Kidney tubule cell (primary cell): ENCODE results near the gene PROM1.

Source experiments
- DNase-seq: peaks from one replicate; pipeline ENCODE4 v3.0.0-alpha.2; 2018; ENCODE audit warnings: low spot score

The PROM1 gene

DNA sequence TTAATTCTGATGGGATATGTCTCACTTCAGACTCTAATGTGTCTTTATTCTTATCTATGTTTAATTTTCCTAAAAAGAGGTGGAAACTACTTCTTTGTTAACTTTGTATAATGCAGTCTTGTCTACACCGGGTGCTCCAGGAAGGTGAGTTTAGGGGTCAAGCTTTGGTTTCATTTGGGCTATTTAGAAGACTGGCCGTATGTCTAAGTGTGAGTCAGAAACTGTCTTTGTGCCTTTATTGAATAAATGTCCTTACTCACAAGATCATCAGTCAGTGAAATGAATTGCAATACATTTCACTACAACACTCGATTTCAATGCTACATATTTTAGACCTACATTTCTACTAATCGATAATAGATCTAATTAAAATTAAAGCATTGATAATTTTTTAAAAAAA, 56.2 kb downstream of the PROM1 start:
- DNase-seq = peak; percentile 39

DNA sequence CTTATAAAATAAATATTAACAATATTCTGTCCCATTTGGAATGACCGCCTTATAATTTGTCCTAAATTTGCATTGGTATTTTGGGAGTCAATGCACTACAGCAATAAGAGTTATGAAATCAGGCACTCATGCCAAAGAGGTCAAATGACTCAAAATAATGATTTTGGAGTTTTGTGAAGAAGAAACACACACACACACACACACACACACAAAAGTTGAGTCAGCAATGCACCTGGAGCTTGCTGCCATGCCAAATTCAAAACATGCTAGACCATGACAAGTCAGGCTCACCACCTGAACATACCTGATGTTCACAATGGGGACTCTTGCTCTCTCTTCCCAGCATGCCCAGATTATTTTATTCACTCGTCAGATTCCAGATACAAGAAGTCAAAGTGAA, 56.7 kb downstream of the PROM1 start:
- peak; percentile 53 for DNase-seq

DNA sequence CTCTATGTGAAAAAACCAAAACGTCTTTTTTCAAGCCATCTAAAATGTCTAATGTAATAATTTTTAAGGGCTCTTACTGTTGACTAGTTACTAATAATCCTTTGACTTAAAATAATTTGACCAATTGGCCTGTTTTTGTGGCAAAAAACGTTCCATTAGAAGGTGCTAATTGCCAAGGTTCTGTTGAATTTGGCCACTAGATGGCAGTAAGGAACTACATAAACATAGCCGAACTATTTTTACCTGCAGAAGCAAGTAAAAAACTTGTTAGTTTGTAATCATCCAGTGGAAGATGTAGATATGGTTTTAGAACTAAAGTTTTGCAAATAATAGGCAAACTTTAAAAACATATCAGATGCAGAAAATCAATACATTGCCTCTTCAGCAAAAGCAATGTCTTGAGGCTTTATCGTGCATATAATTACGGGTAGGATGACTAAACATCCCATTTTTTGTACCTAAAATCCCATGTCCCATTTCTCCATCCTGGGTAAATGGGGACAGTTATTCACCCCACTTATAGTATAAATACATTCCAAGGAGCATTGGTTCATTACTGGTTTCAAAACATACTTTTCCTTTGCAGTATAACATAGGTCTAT, 57.6 kb downstream of the PROM1 start:
- DNase-seq = peak; percentile 63

DNA sequence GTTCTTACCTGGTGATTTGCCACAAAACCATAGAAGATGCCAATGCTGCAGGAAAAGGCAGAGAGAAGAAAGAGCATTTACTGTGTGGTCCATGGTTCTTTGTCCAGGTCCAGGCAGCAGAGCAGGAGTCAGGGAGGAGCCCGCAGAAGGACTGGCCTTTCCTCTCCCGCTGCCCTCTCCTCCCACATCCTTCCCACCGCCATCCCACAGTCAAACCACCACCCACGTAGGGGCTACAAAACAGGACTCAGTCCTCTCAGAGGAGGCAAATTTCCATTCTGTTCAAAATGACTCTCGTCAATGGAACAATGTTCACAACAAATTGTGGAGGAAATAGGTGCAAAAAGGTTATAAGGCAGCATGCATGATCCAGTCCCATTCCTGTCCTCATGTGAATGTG, 58.6 kb downstream of the PROM1 start:
- no peak for DNase-seq

- DNase-seq = no peak
These were observed 59.9 kb downstream of the PROM1 start for GRCh38 chr4:16023776-16024408.

DNA sequence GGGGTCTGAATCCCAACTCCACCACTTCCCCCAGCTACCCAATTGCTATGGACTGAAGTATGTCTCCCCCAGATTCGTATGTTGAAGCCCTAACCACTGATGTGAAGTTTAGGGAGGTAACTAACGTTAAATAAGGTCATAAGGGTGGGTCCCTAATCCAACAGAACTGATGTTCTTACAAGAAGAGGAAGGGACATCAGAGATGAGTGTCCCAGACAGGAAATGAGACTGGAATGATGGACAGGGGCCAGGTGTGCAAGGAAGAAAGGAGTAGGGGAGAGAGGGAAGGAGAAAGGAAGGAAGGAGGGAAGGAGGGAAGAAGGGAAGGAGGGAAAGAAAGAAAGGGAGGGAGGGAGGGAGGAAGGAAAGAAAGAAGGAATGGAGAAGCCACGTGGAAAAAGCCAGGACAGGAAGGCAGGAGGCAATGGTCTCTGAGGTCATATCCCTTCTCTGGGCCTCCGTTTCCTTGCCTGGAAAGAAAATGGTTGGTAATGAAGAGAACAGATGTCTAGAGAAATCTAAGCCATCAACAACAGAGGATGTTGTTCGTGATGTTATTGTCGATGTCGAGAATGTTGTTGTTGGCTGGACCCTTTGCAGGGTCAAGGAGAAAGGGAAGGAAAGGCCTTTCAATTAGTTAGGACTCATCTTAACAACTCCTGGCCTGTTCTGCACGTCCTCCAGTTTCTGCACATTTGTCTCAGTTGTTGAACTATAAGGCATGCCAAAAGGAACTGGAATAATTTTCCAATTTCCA, 61.8 kb downstream of the PROM1 start:
- DNase-seq = no peak

GRCh38 chr4:16019649-16020048, 64.2 kb downstream of the PROM1 start:
- DNase-seq = no peak

- DNase-seq = no peak
These were observed 65.0 kb downstream of the PROM1 start for GRCh38 chr4:16018841-16019240.

DNA sequence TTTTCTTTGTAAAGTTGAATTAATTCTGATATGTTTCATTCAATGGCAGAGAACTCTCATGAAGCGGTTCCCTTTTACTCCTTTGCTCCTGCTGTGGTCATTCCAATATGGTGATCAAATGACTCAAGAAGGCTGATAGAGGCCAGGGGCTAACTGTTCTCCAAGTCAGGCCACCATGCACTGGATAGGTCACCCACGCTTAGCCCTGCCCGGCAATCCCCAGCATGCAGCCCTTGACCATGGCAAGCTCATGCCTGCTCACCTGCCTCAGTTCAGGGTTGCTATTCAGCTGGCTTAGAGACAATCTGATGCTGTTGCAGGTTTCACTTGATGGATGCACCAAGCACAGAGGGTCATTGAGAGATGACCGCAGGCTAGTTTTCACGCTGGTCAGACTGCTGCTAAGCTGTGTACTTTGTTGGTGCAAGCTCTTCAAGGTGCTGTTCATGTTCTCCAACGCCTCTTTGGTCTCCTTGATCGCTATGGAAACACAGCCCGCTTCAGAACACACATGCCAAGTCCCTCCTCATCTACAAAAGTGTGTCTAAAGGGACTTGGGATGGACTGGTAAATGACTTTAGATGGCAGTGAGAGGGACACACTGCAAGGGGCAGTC, 65.7 kb downstream of the PROM1 start:
- DNase-seq = no peak

DNA sequence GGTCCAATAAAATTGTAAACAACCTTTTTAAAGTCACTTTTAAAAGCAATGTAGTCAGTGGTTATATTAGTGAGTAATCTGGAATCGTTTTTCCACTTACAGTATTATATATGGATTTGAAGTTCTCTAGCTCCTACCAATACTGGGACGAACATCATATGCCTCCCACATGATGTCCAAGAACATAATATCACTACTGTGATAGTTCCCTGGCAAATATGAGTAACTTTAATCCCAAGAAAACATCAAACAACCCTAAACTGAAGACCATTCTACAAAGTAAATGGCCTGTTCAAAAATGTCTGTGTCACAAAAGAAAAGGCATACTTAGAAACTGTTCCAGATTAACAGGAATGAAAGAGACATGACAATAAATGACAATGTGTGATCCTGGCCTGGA, 67.3 kb downstream of the PROM1 start:
- DNase-seq = no peak

GRCh38 chr4:16011173-16011572, 72.7 kb downstream of the PROM1 start:
- DNase-seq = no peak

DNA sequence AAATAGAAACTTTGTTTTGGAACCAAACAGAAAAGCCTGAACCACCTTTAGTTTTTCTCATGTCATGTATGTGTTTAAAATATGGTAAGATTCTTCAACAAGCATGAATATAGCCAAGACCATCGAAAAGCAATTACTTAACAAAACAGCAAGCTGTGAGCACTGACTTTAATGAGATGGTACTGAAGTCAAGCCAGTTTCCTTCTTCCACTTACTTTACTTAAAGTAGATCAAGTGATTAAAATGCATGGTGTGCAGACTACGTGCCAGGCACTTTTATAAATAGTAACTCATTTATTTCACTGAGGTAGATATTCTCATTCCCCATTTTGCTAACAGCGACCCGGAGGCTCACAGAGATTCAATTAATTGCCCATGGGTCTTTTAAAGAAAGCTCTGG, 74.7 kb downstream of the PROM1 start:
- DNase-seq = no peak

DNA sequence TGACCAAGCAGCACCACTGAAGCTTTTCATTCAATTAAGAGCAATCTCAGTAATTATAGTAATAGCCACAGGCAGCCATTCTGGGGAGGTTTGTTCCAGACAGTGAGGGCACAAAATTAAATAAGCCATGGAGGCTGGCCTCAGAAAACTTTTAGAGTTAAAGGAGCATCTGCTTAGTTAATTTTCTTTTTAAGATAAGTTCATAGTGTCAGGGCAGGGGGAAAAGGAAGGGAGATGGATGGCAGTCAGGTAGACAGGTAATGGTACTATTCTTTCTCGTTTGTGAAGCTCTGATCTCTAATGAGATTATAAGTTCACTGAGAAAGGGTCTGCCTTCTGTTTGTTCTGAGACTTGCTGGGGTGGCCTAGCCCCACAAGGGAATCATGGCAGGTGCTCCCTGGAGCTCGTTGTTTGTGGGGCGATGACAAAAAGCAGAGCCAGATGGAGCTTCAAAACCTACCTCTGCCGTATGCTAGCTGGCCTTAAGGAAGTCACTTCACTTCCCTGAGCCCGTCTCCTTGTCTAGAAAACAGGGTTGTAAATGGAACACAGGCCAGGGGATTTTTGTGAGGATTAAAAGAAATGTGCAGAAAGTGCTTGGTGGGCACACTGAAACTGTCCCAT, 76.2 kb downstream of the PROM1 start:
- no peak for DNase-seq

GRCh38 chr4:16006771-16007446, 76.9 kb downstream of the PROM1 start:
- DNase-seq = no peak

DNA sequence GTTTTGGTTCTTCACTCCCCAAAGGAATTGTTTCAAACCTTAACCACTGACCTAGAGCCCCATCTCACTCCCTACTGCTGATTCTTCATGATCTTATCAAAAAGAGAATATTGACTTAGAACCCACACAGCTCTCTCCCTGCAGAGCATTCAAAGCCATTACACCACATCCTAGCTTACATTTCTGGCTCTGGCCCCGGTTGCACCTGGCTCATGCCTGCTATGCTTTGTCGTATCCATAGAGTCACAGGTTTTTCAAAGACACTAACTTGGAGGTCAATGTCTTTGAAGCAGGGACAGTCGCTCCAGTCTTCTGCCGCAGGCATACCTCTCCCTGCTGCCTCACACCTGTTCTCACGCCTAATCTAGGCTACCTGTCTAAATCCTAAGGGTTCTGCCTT, 78.1 kb downstream of the PROM1 start:
- DNase-seq = no peak

- peak; percentile 86 for DNase-seq
These were observed 82.4 kb downstream of the PROM1 start for GRCh38 chr4:16001484-16001858.

GRCh38 chr4:16000708-16001483, 82.9 kb downstream of the PROM1 start:
- DNase-seq = no peak

GRCh38 chr4:15996773-15997172, 87.0 kb downstream of the PROM1 start:
- no peak for DNase-seq

- no peak for DNase-seq
These were observed 88.0 kb downstream of the PROM1 start for GRCh38 chr4:15995826-15996225.

- no peak for DNase-seq
These were observed 91.7 kb downstream of the PROM1 start for GRCh38 chr4:15992167-15992485.

DNA sequence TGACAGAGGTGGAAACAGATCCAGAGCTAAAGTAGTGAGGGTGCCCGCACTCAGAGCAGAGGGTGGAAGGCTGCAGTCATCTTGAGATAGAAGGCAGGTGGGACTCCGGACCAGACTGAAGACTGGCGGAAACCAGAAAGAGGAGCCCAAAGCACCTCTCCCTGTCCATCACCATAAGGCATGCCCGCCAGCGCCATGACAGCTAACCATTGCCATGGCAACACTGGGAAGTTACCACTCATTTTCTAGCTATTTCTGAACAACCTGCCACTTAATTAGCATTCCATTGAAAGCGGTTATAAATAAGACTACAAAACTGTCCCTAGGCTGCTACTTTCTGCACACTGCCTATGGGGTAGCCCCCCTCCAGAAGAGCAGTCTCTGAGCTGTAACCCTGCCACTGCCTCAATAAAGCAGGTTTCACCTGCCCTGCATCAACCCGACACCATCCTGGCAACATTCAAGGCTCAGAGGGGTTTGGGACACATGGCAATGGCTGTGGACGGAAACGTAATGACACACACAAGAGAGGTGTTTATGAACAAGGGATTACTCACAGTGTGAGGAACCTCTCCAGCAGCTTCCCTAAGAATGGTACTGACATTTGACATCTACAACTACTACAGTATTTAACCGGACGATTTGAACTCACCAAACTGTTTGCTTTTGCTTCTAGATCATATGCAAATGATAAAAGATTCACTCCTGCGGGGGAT, 93.1 kb downstream of the PROM1 start:
- DNase-seq = no peak
